HFFc6 (cell line): Measurements from ENCODE around the gene RAB8B. TPM values are rescaled to one million over a fixed set of nuclear protein-coding genes. Genes with fewer than 3 reads are reported as not detected.

ENCODE experiments used
- DNase-seq: peaks from one replicate; pipeline ENCODE4 v3.0.0-alpha.2; 2018
- H3K27ac Mint-ChIP-seq: 2 replicates; pipeline ENCODE4 v1.8.0; 2020; ENCODE audit warnings: mild to moderate bottlenecking, mixed read lengths
- H3K27me3 Mint-ChIP-seq: 2 replicates; pipeline ENCODE4 v1.8.0; 2021; ENCODE audit warnings: mild to moderate bottlenecking, moderate library complexity, mixed read lengths; ENCODE audit not compliant: insufficient read depth
- H3K36me3 Mint-ChIP-seq: 2 replicates; pipeline ENCODE4 v1.8.0; 2021; ENCODE audit warnings: low read depth, mixed read lengths
- H3K4me1 Mint-ChIP-seq: 2 replicates; pipeline ENCODE4 v1.8.0; 2020; ENCODE audit warnings: low read depth, mixed read lengths
- H3K4me3 Mint-ChIP-seq: 2 replicates; pipeline ENCODE4 v1.8.0; 2020; ENCODE audit warnings: mild to moderate bottlenecking, moderate library complexity, mixed read lengths
- H3K9me3 Mint-ChIP-seq: 2 replicates; pipeline ENCODE4 v1.8.0; 2020; ENCODE audit warnings: mild to moderate bottlenecking, mixed read lengths
- CTCF ChIP-seq: fragments of 200-600 bp; sonication (generic); IDR thresholded peaks from 2 replicates; pipeline ENCODE4 v1.5.0; 2021; ENCODE audit warnings: antibody characterized with exemption, mild to moderate bottlenecking
- total RNA-seq, 6 experiments: library from RNA; stranded (reverse); fragmentation: NEBNext Ultra II Directional; extraction: Animal tissue kit (Norgen Biotek cat#: 25700); gene quantifications; 2 replicates in 1 of 6; 3 replicates in 5 of 6; pipeline ENCODE4 v1.2.3, GENCODE V29; 2021

RAB8B gene
- total RNA-seq, 6 experiments from 2014 or later: 24.7 to 38.4 (median 33.2) TPM

DNA sequence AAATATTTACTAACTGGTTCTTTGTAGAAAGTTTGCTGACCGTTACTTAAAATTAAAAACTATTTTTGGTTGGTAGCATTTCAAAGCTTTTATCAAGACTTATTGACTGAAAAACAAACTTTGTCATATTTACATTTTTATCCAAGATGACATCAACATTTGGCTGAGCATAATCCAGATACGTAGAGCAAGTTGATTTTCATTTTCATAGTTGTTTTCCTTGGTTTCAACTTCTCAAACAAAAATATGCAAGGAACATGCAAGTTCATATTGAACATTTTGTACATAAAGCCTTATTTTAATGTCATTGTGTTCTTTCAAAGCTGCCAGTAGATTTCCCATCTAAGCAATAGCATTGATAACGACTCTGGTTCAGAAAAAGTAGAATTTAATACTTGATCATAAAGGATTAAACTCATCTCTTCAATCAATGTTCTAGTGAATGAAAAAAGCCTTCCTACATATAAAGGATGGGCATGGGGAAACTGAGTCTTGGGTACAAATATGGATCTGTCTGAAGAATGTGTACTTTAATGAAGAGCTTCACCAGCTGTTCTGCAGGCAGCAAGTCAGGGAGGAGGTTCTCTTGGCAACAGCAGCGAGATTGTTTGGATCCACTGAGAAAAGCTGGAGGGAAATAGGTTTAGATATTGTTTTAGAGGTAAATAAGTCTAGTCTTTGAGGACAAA, 5.6 kb downstream of the RAB8B start:
- no peaks in the 10 kb centered on the region; the same call in 1 of the 2 replicates for H3K27me3 Mint-ChIP-seq
- peaks cover 82% of the 10 kb centered on the region for H3K4me1 Mint-ChIP-seq
- TF ChIP-seq CTCF: no peak
- H3K9me3 Mint-ChIP-seq: no peaks in the 10 kb centered on the region
- H3K36me3 Mint-ChIP-seq: peaks cover 5% of the 10 kb centered on the region
- DNase-seq: no peak
- H3K4me3 Mint-ChIP-seq: no peak overlapping the region
- H3K27ac Mint-ChIP-seq: no peak overlapping the region

DNA sequence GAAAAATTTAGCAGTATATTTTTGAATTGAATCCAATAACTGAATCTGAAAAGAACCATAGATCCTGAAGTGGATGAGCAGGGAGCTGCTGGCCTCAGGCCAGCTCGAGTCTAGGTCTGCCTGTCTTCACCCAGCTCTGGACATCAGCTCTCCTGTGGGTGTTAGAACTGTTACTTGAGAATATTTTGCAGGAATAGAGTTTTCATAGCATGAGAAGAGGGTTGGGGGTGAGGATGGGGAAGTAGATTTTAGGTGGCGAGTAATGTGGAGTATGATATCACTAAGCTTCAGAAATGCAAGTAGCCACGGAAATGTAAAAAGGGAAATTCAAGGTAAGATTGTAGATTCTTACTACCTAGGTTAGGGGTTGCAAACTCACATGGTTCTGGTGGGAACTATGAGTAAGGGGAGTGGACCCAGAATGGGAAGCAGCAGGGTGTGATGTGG, 6.2 kb downstream of the RAB8B start:
- H3K27me3 Mint-ChIP-seq: peaks cover 2% of the 10 kb centered on the region; the same call in 1 of the 2 replicates
- H3K9me3 Mint-ChIP-seq: no peaks in the 10 kb centered on the region
- H3K27ac Mint-ChIP-seq: no peak overlapping the region
- peaks cover 6% of the 10 kb centered on the region for H3K36me3 Mint-ChIP-seq
- no peak for DNase-seq
- H3K4me3 Mint-ChIP-seq: no peak overlapping the region
- H3K4me1 Mint-ChIP-seq: peaks cover 77% of the 10 kb centered on the region
- TF ChIP-seq CTCF: no peak

DNA sequence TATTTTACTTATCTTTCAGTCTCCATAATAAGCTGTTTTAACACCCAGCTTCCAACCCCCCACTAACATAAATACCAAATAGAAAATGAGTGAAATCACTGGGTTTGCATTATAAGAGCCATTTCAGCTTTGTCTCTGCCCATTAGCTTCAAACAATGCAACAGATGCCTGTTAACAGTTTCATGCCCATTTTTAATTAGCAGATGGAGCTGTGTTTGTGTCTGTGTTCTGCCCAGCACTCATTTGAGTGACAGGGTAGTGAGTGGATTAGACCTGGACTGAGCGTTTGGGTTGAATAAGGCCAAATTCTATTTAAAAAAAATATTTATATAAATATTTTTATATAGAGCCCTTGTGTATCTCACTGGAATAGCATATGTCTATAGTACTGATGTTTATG, 7.4 kb downstream of the RAB8B start:
- Mint-ChIP-seq H3K36me3 (peaks cover 15% of the 10 kb centered on the region), H3K4me1 (peaks cover 70% of the 10 kb centered on the region)

DNA sequence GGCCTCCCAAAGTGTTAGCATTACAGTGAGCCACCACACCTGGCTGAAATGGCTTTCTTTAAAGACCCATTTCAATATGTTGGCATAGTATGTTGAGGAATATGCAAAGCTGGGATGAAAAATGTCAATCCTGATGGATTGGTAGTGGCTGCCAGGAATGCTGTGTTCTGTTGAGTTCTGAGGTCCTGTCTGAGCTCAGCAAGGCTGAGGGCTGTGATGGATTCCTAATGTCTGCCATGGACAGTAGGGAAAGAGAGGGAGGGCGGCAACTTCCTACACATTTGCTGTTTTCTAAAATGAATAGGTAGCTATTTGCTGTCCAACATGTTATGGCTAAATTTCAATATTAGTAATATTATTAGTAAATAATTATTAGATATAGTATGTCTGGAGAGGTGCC, 8.2 kb downstream of the RAB8B start:
- Mint-ChIP-seq H3K4me1 (peaks cover 68% of the 10 kb centered on the region), H3K27me3 (peaks cover 2% of the 10 kb centered on the region; the same call in 1 of the 2 replicates), H3K36me3 (peaks cover 12% of the 10 kb centered on the region), H3K27ac (no peak overlapping the region), H3K4me3 (no peak overlapping the region), H3K9me3 (no peaks in the 10 kb centered on the region)
- no peak for DNase-seq
- no peak for TF ChIP-seq CTCF

More for the DNA sequence above, 7.4 kb downstream of the RAB8B start:
- peaks cover 2% of the 10 kb centered on the region; the same call in 1 of the 2 replicates for H3K27me3 Mint-ChIP-seq
- no peak for DNase-seq
- H3K4me3 Mint-ChIP-seq: no peak overlapping the region
- no peaks in the 10 kb centered on the region for H3K9me3 Mint-ChIP-seq
- H3K27ac Mint-ChIP-seq: no peak overlapping the region
- TF ChIP-seq CTCF: no peak

DNA sequence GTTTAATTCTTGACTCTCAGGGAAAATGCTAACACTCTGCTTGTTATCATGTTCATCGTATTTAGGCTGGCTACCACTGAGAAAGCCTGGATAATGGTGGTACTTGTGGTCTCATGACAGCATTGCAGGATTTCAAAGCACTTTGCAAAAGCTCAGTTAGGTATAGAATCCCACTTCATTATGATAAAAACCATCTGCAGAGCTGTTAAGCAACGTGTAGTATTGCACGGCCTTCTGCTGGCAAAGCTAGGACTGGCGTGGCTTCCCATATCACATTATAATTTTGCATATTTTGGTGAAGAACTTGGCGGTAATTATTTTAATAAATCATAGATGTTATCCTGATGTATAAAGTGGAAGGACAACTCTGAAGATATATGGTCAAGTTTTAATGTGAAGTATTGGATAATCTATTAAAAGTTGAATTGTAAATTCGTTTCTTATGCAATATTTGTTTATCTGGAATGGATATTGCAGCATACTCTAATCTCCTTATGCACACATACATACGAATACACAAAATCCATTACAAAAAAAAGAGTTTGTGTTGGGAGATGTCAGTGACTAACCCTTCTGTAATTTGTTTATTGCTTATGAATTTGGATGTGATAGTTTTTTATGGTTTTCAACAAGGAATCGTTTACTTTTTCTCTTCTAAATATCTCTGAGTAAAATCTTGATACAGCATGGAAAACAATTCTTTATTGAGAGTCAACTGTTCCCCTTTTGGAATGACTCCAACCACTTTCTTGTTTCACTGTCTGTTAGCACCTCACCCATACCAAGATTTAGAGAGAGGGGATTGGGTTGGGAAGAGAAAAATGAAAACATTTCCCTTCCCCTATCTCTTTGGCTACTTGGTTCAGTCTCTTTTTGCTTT, 9.2 kb downstream of the RAB8B start:
- Mint-ChIP-seq H3K4me1 (peaks cover 76% of the 10 kb centered on the region), H3K27ac (no peak overlapping the region), H3K27me3 (peaks cover 2% of the 10 kb centered on the region; the same call in 1 of the 2 replicates), H3K9me3 (no peaks in the 10 kb centered on the region), H3K4me3 (no peak overlapping the region), H3K36me3 (peaks cover 10% of the 10 kb centered on the region; the same call in 1 of the 2 replicates)
- DNase-seq: no peak
- no peak for TF ChIP-seq CTCF
